Measurements from ENCODE around the gene GTPBP1. TPM values are rescaled to one million over a fixed set of nuclear protein-coding genes. Genes with fewer than 3 reads are reported as not detected.

GTPBP1 gene
- polyA plus RNA-seq (2012; rRNA removed) = 11.9 and 15.2 TPM in 2 replicates
- 8.8 and 10.2 TPM in 2 replicates for polyA plus RNA-seq (2012; cell fraction: cytosol; rRNA removed)
- polyA plus RNA-seq (2012; cell fraction: nucleus; rRNA removed) = 33.8 and 37.1 TPM in 2 replicates

DNA sequence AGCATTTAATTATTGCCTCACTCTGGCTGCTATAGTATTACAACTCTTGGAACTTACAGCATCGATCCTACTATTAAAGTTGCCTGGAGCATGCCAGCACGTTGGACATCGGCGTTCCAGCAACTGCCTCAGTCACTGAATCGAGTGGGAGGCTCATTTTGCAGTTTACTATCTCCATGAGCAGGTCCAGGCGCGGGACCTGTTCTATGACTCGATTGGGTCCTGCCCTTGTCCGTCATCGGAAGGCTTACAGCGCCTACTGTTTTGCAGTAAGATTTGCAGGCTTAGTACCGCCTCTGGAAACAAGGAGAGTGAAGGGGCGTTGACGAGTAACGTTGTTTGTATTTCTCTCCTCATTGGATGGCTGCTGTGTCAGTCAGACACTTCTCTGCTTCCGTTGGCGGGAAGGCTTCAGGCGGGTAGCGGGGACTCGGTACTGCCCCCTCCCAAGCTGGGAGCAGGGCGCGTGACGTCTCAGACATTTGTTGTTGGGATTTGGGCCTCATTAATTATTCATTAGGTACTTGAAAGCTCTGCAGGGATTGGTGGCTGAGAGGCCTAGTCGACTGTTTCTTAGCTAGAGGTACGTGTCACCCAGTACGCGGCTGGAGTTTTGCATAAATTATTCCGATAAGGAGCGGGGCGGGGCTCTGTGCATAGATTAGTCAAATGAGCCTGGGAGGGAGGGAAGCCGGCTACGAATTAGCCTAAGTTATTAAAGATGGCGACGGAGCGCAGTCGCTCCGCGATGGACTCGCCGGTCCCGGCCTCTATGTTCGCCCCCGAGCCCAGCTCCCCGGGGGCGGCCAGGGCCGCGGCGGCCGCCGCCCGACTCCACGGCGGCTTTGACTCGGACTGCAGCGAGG lies at the start of gene GTPBP1:
Gene GTPBP1, plus strand, starts transcription at position 710 of the 866 bp plus-strand sequence. Its CDS starts 12 bp downstream, at position 722.
- POLR2A ChIA-PET = no interaction called here
- TF ChIP-seq, protein P1, sequence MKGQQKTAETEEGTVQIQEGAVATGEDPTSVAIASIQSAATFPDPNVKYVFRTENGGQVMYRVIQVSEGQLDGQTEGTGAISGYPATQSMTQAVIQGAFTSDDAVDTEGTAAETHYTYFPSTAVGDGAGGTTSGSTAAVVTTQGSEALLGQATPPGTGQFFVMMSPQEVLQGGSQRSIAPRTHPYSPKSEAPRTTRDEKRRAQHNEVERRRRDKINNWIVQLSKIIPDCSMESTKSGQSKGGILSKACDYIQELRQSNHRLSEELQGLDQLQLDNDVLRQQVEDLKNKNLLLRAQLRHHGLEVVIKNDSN (IDR thresholded peaks at IDR 0.05; ENCODE audit: borderline replicate concordance, low read depth) = peak; percentile 43; the same call in 1 of the 2 replicates
- TF ChIP-seq IRF3 (IDR thresholded peaks at IDR 0.05; ENCODE audit: low read depth, low read length) (peak; percentile 61), RCOR1 (IDR thresholded peaks at IDR 0.05; ENCODE audit: low read length) (no peak), TEAD4 (IDR thresholded peaks at IDR 0.05; ENCODE audit: borderline replicate concordance, insufficient read depth) (no peak), FOXJ3 (CRISPR knock-in tag; IDR thresholded peaks at IDR 0.05) (no peak), NRF1 (IDR thresholded peaks at IDR 0.05; ENCODE audit: low read depth, low read length) (no peak), SIN3A (IDR thresholded peaks at IDR 0.05; ENCODE audit: borderline replicate concordance, low read depth, low read length) (peak; percentile 10; the same call in 1 of the 2 replicates), GABPA (IDR thresholded peaks at IDR 0.05; ENCODE audit: low read depth) (0 out of 2 replicates have a peak, but pooled peaks have one; percentile 31), MXI1 (IDR thresholded peaks at IDR 0.05; ENCODE audit: low read depth, low read length) (peak; percentile 55; the same call in 1 of the 2 replicates), CHD2 (IDR thresholded peaks at IDR 0.05; ENCODE audit: low read length, partially characterized antibody) (peak; percentile 69), YY1 (IDR thresholded peaks at IDR 0.05; ENCODE audit: low read depth) (peak; percentile 79), RFX5 (IDR thresholded peaks at IDR 0.05; ENCODE audit: low read length) (peak; percentile 93), ELF1 (IDR thresholded peaks at IDR 0.05) (no peak), TAF1 (IDR thresholded peaks at IDR 0.05; ENCODE audit: borderline replicate concordance, low read depth, low read length) (peak; percentile 62; the same call in 1 of the 2 replicates), POLR2AphosphoS5 (IDR thresholded peaks at IDR 0.05; ENCODE audit: low read depth, low read length) (0 out of 2 replicates have a peak, but pooled peaks have one; percentile 19)
- TF ChIP-seq, protein P2, sequence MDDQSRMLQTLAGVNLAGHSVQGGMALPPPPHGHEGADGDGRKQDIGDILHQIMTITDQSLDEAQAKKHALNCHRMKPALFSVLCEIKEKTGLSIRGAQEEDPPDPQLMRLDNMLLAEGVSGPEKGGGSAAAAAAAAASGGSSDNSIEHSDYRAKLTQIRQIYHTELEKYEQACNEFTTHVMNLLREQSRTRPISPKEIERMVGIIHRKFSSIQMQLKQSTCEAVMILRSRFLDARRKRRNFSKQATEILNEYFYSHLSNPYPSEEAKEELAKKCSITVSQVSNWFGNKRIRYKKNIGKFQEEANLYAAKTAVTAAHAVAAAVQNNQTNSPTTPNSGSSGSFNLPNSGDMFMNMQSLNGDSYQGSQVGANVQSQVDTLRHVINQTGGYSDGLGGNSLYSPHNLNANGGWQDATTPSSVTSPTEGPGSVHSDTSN (IDR thresholded peaks at IDR 0.05) = peak; percentile 99
- TF ChIP-seq, protein P3, sequence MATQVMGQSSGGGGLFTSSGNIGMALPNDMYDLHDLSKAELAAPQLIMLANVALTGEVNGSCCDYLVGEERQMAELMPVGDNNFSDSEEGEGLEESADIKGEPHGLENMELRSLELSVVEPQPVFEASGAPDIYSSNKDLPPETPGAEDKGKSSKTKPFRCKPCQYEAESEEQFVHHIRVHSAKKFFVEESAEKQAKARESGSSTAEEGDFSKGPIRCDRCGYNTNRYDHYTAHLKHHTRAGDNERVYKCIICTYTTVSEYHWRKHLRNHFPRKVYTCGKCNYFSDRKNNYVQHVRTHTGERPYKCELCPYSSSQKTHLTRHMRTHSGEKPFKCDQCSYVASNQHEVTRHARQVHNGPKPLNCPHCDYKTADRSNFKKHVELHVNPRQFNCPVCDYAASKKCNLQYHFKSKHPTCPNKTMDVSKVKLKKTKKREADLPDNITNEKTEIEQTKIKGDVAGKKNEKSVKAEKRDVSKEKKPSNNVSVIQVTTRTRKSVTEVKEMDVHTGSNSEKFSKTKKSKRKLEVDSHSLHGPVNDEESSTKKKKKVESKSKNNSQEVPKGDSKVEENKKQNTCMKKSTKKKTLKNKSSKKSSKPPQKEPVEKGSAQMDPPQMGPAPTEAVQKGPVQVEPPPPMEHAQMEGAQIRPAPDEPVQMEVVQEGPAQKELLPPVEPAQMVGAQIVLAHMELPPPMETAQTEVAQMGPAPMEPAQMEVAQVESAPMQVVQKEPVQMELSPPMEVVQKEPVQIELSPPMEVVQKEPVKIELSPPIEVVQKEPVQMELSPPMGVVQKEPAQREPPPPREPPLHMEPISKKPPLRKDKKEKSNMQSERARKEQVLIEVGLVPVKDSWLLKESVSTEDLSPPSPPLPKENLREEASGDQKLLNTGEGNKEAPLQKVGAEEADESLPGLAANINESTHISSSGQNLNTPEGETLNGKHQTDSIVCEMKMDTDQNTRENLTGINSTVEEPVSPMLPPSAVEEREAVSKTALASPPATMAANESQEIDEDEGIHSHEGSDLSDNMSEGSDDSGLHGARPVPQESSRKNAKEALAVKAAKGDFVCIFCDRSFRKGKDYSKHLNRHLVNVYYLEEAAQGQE (IDR thresholded peaks at IDR 0.05; ENCODE audit: low read depth, low read length) = no peak
- TF ChIP-seq, protein P4, sequence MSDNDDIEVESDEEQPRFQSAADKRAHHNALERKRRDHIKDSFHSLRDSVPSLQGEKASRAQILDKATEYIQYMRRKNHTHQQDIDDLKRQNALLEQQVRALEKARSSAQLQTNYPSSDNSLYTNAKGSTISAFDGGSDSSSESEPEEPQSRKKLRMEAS (IDR thresholded peaks at IDR 0.05; ENCODE audit: low read depth) = peak; percentile 46; the same call in 1 of the 2 replicates
- H3K27ac ChIP-seq (ENCODE audit: low read depth in 2 of 2, low read length in 1 of 2) = peak within 1 kb of the TSS; percentile 66 to 79

More for the DNA sequence above, at the start of gene GTPBP1:
- Histone ChIP-seq H3F3A (replicated peaks; ENCODE audit: insufficient read depth) (no peaks in the 10 kb centered on the region), H3K9ac (peak within 1 kb of the TSS; percentile 84), H2AFZ (ENCODE audit: low read depth) (peak within 1 kb of the TSS; percentile 74), H3K79me2 (ENCODE audit: insufficient read depth) (peaks cover 42% of the 10 kb centered on the region), H3K36me3 (replicated peaks in 1 of 2; ENCODE audit: control insufficient read depth in 1 of 2, insufficient read depth in 2 of 2, low read length in 1 of 2) (peaks cover 0 to 3% of the 10 kb centered on the region in 2 experiments), H3K27me3 (ENCODE audit: insufficient read depth) (no peaks in the 10 kb centered on the region), H3K9me2 (no peaks in the 10 kb centered on the region), H4K20me1 (ENCODE audit: insufficient read depth) (peaks cover 20% of the 10 kb centered on the region; the same call in 1 of the 2 replicates), H3K4me2 (peak within 1 kb of the TSS; percentile 77), H3K4me3 (ENCODE audit: low read depth in 2 of 2, low read length in 1 of 2) (peak within 1 kb of the TSS; percentile 65 to 66), H3K4me1 (ENCODE audit: control insufficient read depth in 1 of 2, insufficient read depth in 2 of 2, low read depth in 1 of 2, low read length in 1 of 2) (peaks cover 0 to 7% of the 10 kb centered on the region in 2 experiments; a peak in 2 of 4 replicates), H3K9me3 (no peaks in the 10 kb centered on the region)
- CTCF ChIA-PET = no interaction called here
- 2% methylated on average over 23 of the region's 55 CpGs for WGBS (ENCODE audit: low lambda C conversion rate)
- DNase-seq = peak; percentile 88
